ENCODE measurements around the gene CARD14.
"Not testable (repeated sequence)": the region's sequence is repeated elsewhere in the genome, so short reads cannot be mapped to it uniquely, and the experiment has no call there.

CARD14 gene

GRCh38 chr17:80227666-80228065, 57.8 kb downstream of the CARD14 start:
- H3K4me1 ChIP-seq (ENCODE audit: control insufficient read depth, insufficient read depth, low read length), result peaks cover 13% of the 10 kb centered on the region; the same call in 1 of the 2 replicates
- H3K9ac ChIP-seq (ENCODE audit: low read depth, low read length), result no peak overlapping the region
- H3K27ac ChIP-seq (ENCODE audit: low read depth, low read length), result no peak overlapping the region
- peaks cover 4% of the 10 kb centered on the region; the same call in 1 of the 2 replicates for H3K9me3 ChIP-seq (ENCODE audit: control insufficient read depth, insufficient read depth, low read length)
- H3K36me3 ChIP-seq (ENCODE audit: control insufficient read depth, insufficient read depth, low read length), result peaks cover 8% of the 10 kb centered on the region; the same call in 1 of the 2 replicates
- H3K4me3 ChIP-seq (ENCODE audit: low read depth, low read length), result no peak overlapping the region
- H3K27me3 ChIP-seq (ENCODE audit: control insufficient read depth, insufficient read depth, low read length), result no peaks in the 10 kb centered on the region

GRCh38 chr17:80228477-80228876, 58.6 kb downstream of the CARD14 start:
- no peaks in the 10 kb centered on the region for H3K27me3 ChIP-seq (ENCODE audit: control insufficient read depth, insufficient read depth, low read length)
- H3K4me1 ChIP-seq (ENCODE audit: control insufficient read depth, insufficient read depth, low read length), result peaks cover 13% of the 10 kb centered on the region; the same call in 1 of the 2 replicates
- H3K36me3 ChIP-seq (ENCODE audit: control insufficient read depth, insufficient read depth, low read length), result peaks cover 3% of the 10 kb centered on the region; the same call in 1 of the 2 replicates
- H3K4me3 ChIP-seq (ENCODE audit: low read depth, low read length), result no peak overlapping the region
- peaks cover 5% of the 10 kb centered on the region; the same call in 1 of the 2 replicates for H3K9me3 ChIP-seq (ENCODE audit: control insufficient read depth, insufficient read depth, low read length)
- no peak overlapping the region for H3K27ac ChIP-seq (ENCODE audit: low read depth, low read length)
- no peak overlapping the region for H3K9ac ChIP-seq (ENCODE audit: low read depth, low read length)

GRCh38 chr17:80229011-80229410, 59.2 kb downstream of the CARD14 start:
- peaks cover 13% of the 10 kb centered on the region; the same call in 1 of the 2 replicates for H3K4me1 ChIP-seq (ENCODE audit: control insufficient read depth, insufficient read depth, low read length)
- H3K27me3 ChIP-seq (ENCODE audit: control insufficient read depth, insufficient read depth, low read length), result no peaks in the 10 kb centered on the region
- H3K9ac ChIP-seq (ENCODE audit: low read depth, low read length), result no peak overlapping the region
- H3K36me3 ChIP-seq (ENCODE audit: control insufficient read depth, insufficient read depth, low read length), result peaks cover 3% of the 10 kb centered on the region; the same call in 1 of the 2 replicates
- peaks cover 5% of the 10 kb centered on the region; the same call in 1 of the 2 replicates for H3K9me3 ChIP-seq (ENCODE audit: control insufficient read depth, insufficient read depth, low read length)
- H3K4me3 ChIP-seq (ENCODE audit: low read depth, low read length), result no peak overlapping the region
- H3K27ac ChIP-seq (ENCODE audit: low read depth, low read length), result no peak overlapping the region

GRCh38 chr17:80232438-80232837, 62.6 kb downstream of the CARD14 start:
- H3K9me3 ChIP-seq (ENCODE audit: control insufficient read depth, insufficient read depth, low read length), result peaks cover 5% of the 10 kb centered on the region; the same call in 1 of the 2 replicates
- peaks cover 20% of the 10 kb centered on the region for H3K36me3 ChIP-seq (ENCODE audit: control insufficient read depth, insufficient read depth, low read length)
- no peak overlapping the region for H3K27ac ChIP-seq (ENCODE audit: low read depth, low read length)
- H3K4me3 ChIP-seq (ENCODE audit: low read depth, low read length), result no peak overlapping the region; the same call in 1 of the 2 replicates
- no peaks in the 10 kb centered on the region for H3K4me1 ChIP-seq (ENCODE audit: control insufficient read depth, insufficient read depth, low read length)
- no peaks in the 10 kb centered on the region for H3K27me3 ChIP-seq (ENCODE audit: control insufficient read depth, insufficient read depth, low read length)
- H3K9ac ChIP-seq (ENCODE audit: low read depth, low read length), result no peak overlapping the region

GRCh38 chr17:80233202-80233601, 63.4 kb downstream of the CARD14 start:
- no peak overlapping the region for H3K4me3 ChIP-seq (ENCODE audit: low read depth, low read length)
- H3K9me3 ChIP-seq (ENCODE audit: control insufficient read depth, insufficient read depth, low read length), result peaks cover 5% of the 10 kb centered on the region; the same call in 1 of the 2 replicates
- peaks cover 25% of the 10 kb centered on the region for H3K36me3 ChIP-seq (ENCODE audit: control insufficient read depth, insufficient read depth, low read length)
- H3K4me1 ChIP-seq (ENCODE audit: control insufficient read depth, insufficient read depth, low read length), result no peaks in the 10 kb centered on the region
- H3K27me3 ChIP-seq (ENCODE audit: control insufficient read depth, insufficient read depth, low read length), result no peaks in the 10 kb centered on the region
- H3K27ac ChIP-seq (ENCODE audit: low read depth, low read length), result no peak overlapping the region
- no peak overlapping the region for H3K9ac ChIP-seq (ENCODE audit: low read depth, low read length)

GRCh38 chr17:80236911-80237310, 67.1 kb downstream of the CARD14 start:
- H3K27ac ChIP-seq (ENCODE audit: low read depth, low read length), result no peak overlapping the region
- H3K4me3 ChIP-seq (ENCODE audit: low read depth, low read length), result no peak overlapping the region
- H3K9me3 ChIP-seq (ENCODE audit: control insufficient read depth, insufficient read depth, low read length), result peaks cover 5% of the 10 kb centered on the region; the same call in 1 of the 2 replicates
- no peak overlapping the region for H3K9ac ChIP-seq (ENCODE audit: low read depth, low read length)
- H3K4me1 ChIP-seq (ENCODE audit: control insufficient read depth, insufficient read depth, low read length), result no peaks in the 10 kb centered on the region
- no peaks in the 10 kb centered on the region for H3K27me3 ChIP-seq (ENCODE audit: control insufficient read depth, insufficient read depth, low read length)
- peaks cover 30% of the 10 kb centered on the region for H3K36me3 ChIP-seq (ENCODE audit: control insufficient read depth, insufficient read depth, low read length)

- Histone ChIP-seq H3K9me3 (ENCODE audit: control insufficient read depth, insufficient read depth, low read length) (peaks cover 3% of the 10 kb centered on the region; the same call in 1 of the 2 replicates), H3K9ac (ENCODE audit: low read depth, low read length) (no peak overlapping the region), H3K27me3 (ENCODE audit: control insufficient read depth, insufficient read depth, low read length) (no peaks in the 10 kb centered on the region), H3K4me3 (ENCODE audit: low read depth, low read length) (no peak overlapping the region), H3K4me1 (ENCODE audit: control insufficient read depth, insufficient read depth, low read length) (no peaks in the 10 kb centered on the region), H3K27ac (ENCODE audit: low read depth, low read length) (no peak overlapping the region), H3K36me3 (ENCODE audit: control insufficient read depth, insufficient read depth, low read length) (peaks cover 30% of the 10 kb centered on the region)
Observed at GRCh38 chr17:80237386-80237785, 67.6 kb downstream of the CARD14 start.

GRCh38 chr17:80242505-80242904, 72.7 kb downstream of the CARD14 start:
- Histone ChIP-seq H3K36me3 (ENCODE audit: control insufficient read depth, insufficient read depth, low read length) (peaks cover 34% of the 10 kb centered on the region), H3K27me3 (ENCODE audit: control insufficient read depth, insufficient read depth, low read length) (no peaks in the 10 kb centered on the region), H3K9ac (ENCODE audit: low read depth, low read length) (no peak overlapping the region), H3K27ac (ENCODE audit: low read depth, low read length) (no peak overlapping the region), H3K4me1 (ENCODE audit: control insufficient read depth, insufficient read depth, low read length) (no peaks in the 10 kb centered on the region), H3K9me3 (ENCODE audit: control insufficient read depth, insufficient read depth, low read length) (no peaks in the 10 kb centered on the region), H3K4me3 (ENCODE audit: low read depth, low read length) (no peak overlapping the region)

- no peak overlapping the region for H3K9ac ChIP-seq (ENCODE audit: low read depth, low read length)
- H3K27me3 ChIP-seq (ENCODE audit: control insufficient read depth, insufficient read depth, low read length), result no peaks in the 10 kb centered on the region
- H3K4me3 ChIP-seq (ENCODE audit: low read depth, low read length), result no peak overlapping the region
- peaks cover 31% of the 10 kb centered on the region for H3K36me3 ChIP-seq (ENCODE audit: control insufficient read depth, insufficient read depth, low read length)
- H3K9me3 ChIP-seq (ENCODE audit: control insufficient read depth, insufficient read depth, low read length), result no peaks in the 10 kb centered on the region
- no peaks in the 10 kb centered on the region for H3K4me1 ChIP-seq (ENCODE audit: control insufficient read depth, insufficient read depth, low read length)
- H3K27ac ChIP-seq (ENCODE audit: low read depth, low read length), result no peak overlapping the region
Observed at GRCh38 chr17:80243526-80244433, 74.0 kb downstream of the CARD14 start.

GRCh38 chr17:80244448-80244847, 74.6 kb downstream of the CARD14 start:
- peaks cover 31% of the 10 kb centered on the region for H3K36me3 ChIP-seq (ENCODE audit: control insufficient read depth, insufficient read depth, low read length)
- not testable (repeated sequence) for H3K9me3 ChIP-seq (ENCODE audit: control insufficient read depth, insufficient read depth, low read length); H3K4me1 ChIP-seq (ENCODE audit: control insufficient read depth, insufficient read depth, low read length); H3K27ac ChIP-seq (ENCODE audit: low read depth, low read length); H3K9ac ChIP-seq (ENCODE audit: low read depth, low read length); H3K4me3 ChIP-seq (ENCODE audit: low read depth, low read length); H3K27me3 ChIP-seq (ENCODE audit: control insufficient read depth, insufficient read depth, low read length)

- H3K4me1 ChIP-seq (ENCODE audit: control insufficient read depth, insufficient read depth, low read length), result no peaks in the 10 kb centered on the region
- H3K4me3 ChIP-seq (ENCODE audit: low read depth, low read length), result no peak overlapping the region
- no peak overlapping the region for H3K27ac ChIP-seq (ENCODE audit: low read depth, low read length)
- no peaks in the 10 kb centered on the region for H3K9me3 ChIP-seq (ENCODE audit: control insufficient read depth, insufficient read depth, low read length)
- no peaks in the 10 kb centered on the region for H3K27me3 ChIP-seq (ENCODE audit: control insufficient read depth, insufficient read depth, low read length)
- peaks cover 36% of the 10 kb centered on the region for H3K36me3 ChIP-seq (ENCODE audit: control insufficient read depth, insufficient read depth, low read length)
- H3K9ac ChIP-seq (ENCODE audit: low read depth, low read length), result no peak overlapping the region
Observed at GRCh38 chr17:80244871-80245509, 75.2 kb downstream of the CARD14 start.

Data from HUES48 (cell line).